GM23248 (cell line): ENCODE measurements around the gene LCNL1. TPM values are rescaled to one million over a fixed set of nuclear protein-coding genes. Genes with fewer than 3 reads are reported as not detected.

Experiments used
- DNase-seq: peaks from one replicate; pipeline ENCODE4 v3.0.0-alpha.2; 2015
- H2AFZ ChIP-seq: fragments of 200-600 bp; sonication (generic); 2 replicates; pipeline ENCODE4 v1.6.1; 2016; ENCODE audit warnings: antibody characterized with exemption
- H3F3A ChIP-seq: fragments of 200-600 bp; sonication (generic); 2 replicates; pipeline ENCODE4 v1.6.1; 2016; ENCODE audit warnings: mild to moderate bottlenecking, antibody characterized with exemption, mixed run types; ENCODE audit not compliant: insufficient read depth
- H3K27ac ChIP-seq: fragments of 200-600 bp; sonication (generic); 2 replicates; pipeline ENCODE4 v1.5.1; 2016; ENCODE audit warnings: mild to moderate bottlenecking
- H3K27me3 ChIP-seq: fragments of 200-600 bp; sonication (generic); replicated peaks from 2 replicates; pipeline ENCODE4 v1.6.1; 2016; ENCODE audit warnings: mild to moderate bottlenecking; ENCODE audit not compliant: insufficient read depth
- H3K36me3 ChIP-seq: fragments of 200-600 bp; sonication (generic); 2 replicates; pipeline ENCODE4 v1.6.1; 2016; ENCODE audit warnings: low read depth, mild to moderate bottlenecking
- H3K4me1 ChIP-seq: fragments of 200-600 bp; sonication (generic); 2 replicates; pipeline ENCODE4 v1.6.1; 2016; ENCODE audit warnings: mild to moderate bottlenecking; ENCODE audit not compliant: insufficient read depth
- H3K4me2 ChIP-seq: fragments of 200-600 bp; sonication (generic); one replicate; pipeline ENCODE4 v1.6.1; 2016; ENCODE audit warnings: mild to moderate bottlenecking; ENCODE audit not compliant: unreplicated experiment
- H3K4me3 ChIP-seq: fragments of 200-600 bp; sonication (generic); 2 replicates; pipeline ENCODE4 v1.5.1; 2016; ENCODE audit warnings: mild to moderate bottlenecking
- H3K79me2 ChIP-seq: fragments of 200-600 bp; sonication (generic); 2 replicates; pipeline ENCODE4 v1.6.1; 2016; ENCODE audit warnings: mild to moderate bottlenecking; ENCODE audit not compliant: insufficient read depth
- H3K9ac ChIP-seq: fragments of 200-600 bp; sonication (generic); 2 replicates; pipeline ENCODE4 v1.6.1; 2016; ENCODE audit warnings: mild to moderate bottlenecking
- H3K9me2 ChIP-seq: fragments of 200-600 bp; sonication (generic); 2 replicates; pipeline ENCODE4 v1.6.1; 2016; ENCODE audit warnings: mixed run types, mild to moderate bottlenecking, moderate library complexity; ENCODE audit not compliant: insufficient read depth
- H3K9me3 ChIP-seq: fragments of 200-600 bp; sonication (generic); one replicate; pipeline ENCODE4 v1.6.1; 2017; ENCODE audit warnings: low read depth
- H4K20me1 ChIP-seq: fragments of 200-600 bp; sonication (generic); 2 replicates; pipeline ENCODE4 v1.6.0; 2016; ENCODE audit not compliant: insufficient read depth
- EZH2 ChIP-seq: fragments of 200-600 bp; sonication (generic); IDR thresholded peaks from 2 replicates; pipeline ENCODE4 v1.6.1; 2018; ENCODE audit warnings: antibody characterized with exemption, mild to moderate bottlenecking; ENCODE audit not compliant: insufficient read depth, poor library complexity, severe bottlenecking
- EZH2phosphoT487 ChIP-seq: fragments of 200-600 bp; sonication (generic); IDR thresholded peaks from 2 replicates; pipeline ENCODE4 v1.6.1; 2018; ENCODE audit warnings: antibody characterized with exemption, moderate library complexity, mild to moderate bottlenecking, low read depth; ENCODE audit not compliant: insufficient read depth
- WGBS, 2 experiments: methylation state at CpG; one replicate each; pipeline ENCODE4 v1.1.6; 2015 to 2017; ENCODE audit warnings: low lambda C conversion rate in 2 of 2, low coverage in 1 of 2; ENCODE audit errors: missing lambda C conversion rate in 2 of 2; 5-methylcytosine and 5-hydroxymethylcytosine counted together
- in situ Hi-C: fragments of 300-500 bp; cut with MboI; formaldehyde crosslinking; loops from 2 replicates; pipeline ENCODE4 v1.15.0; 2020
- polyA plus RNA-seq: library from polyadenylated mRNA; unstranded; fragments of >200 nt; fragmentation: Nextera tagmentation; extraction: Ambion mirVana; gene quantifications from 2 replicates; pipeline ENCODE4 v1.2.1, GENCODE V29; 2016
- total RNA-seq: library from RNA; depleted of rRNA; stranded (reverse); fragments of >200 nt; shearing (Covaris generic); gene quantifications from 2 replicates; pipeline ENCODE4 v1.2.3, GENCODE V29; 2014

LCNL1 gene
- total and polyA plus RNA-seq, 2 experiments from 2014 or later = not detected

DNA sequence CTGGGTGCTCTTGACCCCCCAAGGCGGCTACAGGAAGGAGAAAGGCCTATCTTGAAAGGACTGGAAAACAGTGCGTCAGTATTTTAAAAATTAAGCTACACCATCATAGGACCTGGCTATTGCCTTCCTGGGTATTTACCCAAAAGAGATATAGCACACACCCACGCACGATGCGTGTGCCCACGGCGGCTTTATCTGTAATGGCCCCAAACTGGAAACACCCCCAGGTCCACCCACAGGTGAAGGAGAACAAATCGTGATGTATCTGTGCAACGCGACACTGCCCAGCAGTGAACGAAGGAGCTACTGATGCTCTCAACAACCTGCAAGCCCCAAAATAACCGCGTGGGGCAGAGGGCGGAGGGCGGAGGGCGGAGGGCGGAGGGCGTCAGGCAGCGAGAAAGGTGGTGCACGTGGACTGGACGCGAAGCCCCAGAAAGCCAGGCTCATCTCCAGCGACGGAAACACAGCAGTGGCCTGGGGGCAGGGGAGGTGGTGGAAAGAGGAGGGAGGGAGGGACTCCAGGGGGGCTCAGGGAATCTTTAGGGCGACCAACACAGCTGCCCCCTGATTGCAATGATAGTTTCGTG, 17.9 kb upstream of the LCNL1 start:
- Histone ChIP-seq H3K79me2 (no peaks in the 10 kb centered on the region), H3F3A (no peaks in the 10 kb centered on the region), H3K9ac (no peak overlapping the region), H3K36me3 (no peaks in the 10 kb centered on the region), H4K20me1 (no peaks in the 10 kb centered on the region), H3K4me2 (no peak overlapping the region), H3K9me2 (no peaks in the 10 kb centered on the region), H3K9me3 (no peaks in the 10 kb centered on the region), H3K4me1 (no peaks in the 10 kb centered on the region), H3K4me3 (no peak overlapping the region), H2AFZ (no peak overlapping the region), H3K27ac (no peak overlapping the region), H3K27me3 (no peaks in the 10 kb centered on the region)
- 80 to 83% methylated on average over 22 to 26 of the region's 26 CpGs for WGBS, 2 experiments
- no peak for TF ChIP-seq EZH2
- TF ChIP-seq EZH2phosphoT487 = no peak
- no peak for DNase-seq
- in situ Hi-C loops = no loop called here

DNA sequence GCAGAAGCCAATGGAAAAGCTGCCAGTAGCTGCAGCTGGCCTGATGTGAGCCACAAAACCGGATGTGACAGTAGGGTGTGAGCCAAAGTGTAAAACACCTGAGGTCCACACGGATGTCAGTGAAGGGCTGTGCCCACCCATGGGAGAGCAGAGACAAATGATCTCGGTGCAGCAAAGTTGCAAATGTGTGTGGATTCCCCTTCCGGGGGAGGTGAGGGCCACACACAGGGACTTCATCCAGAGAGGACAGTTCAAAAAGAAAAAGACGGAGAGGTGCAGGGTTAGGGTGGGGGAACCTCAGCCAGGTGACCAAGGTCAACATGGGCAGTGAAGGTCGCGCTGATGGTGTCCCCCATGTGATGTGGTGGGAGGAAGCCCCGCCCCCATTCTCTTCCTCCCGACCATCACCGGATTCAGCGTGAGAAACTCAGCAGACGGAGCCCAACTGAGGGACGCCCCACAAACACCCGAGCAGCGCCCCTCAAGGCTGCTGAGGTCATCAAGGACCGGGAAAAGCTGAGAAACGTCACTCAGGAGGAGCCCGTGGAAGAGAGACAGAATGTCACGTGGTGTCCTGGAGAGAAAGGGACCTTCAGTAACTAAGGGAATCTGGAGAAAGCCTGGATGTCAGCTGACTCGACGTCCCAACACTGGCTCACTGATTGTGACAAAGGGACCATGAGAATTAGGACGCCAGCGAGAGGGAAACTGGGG, 16.9 kb upstream of the LCNL1 start:
- Histone ChIP-seq H3K27me3 (no peaks in the 10 kb centered on the region), H4K20me1 (no peaks in the 10 kb centered on the region), H3K9me2 (no peaks in the 10 kb centered on the region), H3K9ac (no peak overlapping the region), H3K36me3 (no peaks in the 10 kb centered on the region), H3K4me2 (peak overlapping the region; percentile 51), H3K4me3 (no peak overlapping the region), H3K4me1 (no peaks in the 10 kb centered on the region), H2AFZ (peak overlapping the region; percentile 53; the same call in 1 of the 2 replicates), H3K27ac (no peak overlapping the region), H3K9me3 (no peaks in the 10 kb centered on the region), H3K79me2 (no peaks in the 10 kb centered on the region), H3F3A (no peaks in the 10 kb centered on the region)
- DNase-seq = peak; percentile 46
- TF ChIP-seq EZH2 = no peak
- TF ChIP-seq EZH2phosphoT487 = no peak
- WGBS, 2 experiments = 13 to 16% methylated on average over 23 of the region's 23 CpGs
- in situ Hi-C loops = no loop called here

- no peak for DNase-seq
- Histone ChIP-seq H3K4me2 (no peak overlapping the region), H2AFZ (no peak overlapping the region), H3K9ac (no peak overlapping the region), H3K79me2 (no peaks in the 10 kb centered on the region), H3K4me3 (no peak overlapping the region), H3F3A (no peaks in the 10 kb centered on the region), H3K9me3 (no peaks in the 10 kb centered on the region), H3K4me1 (no peaks in the 10 kb centered on the region), H4K20me1 (no peaks in the 10 kb centered on the region), H3K9me2 (no peaks in the 10 kb centered on the region), H3K27ac (no peak overlapping the region), H3K36me3 (no peaks in the 10 kb centered on the region), H3K27me3 (no peaks in the 10 kb centered on the region)
- 62 to 64% methylated on average over 15 to 17 of the region's 17 CpGs for WGBS, 2 experiments
- TF ChIP-seq EZH2 (no peak), EZH2phosphoT487 (no peak)
- in situ Hi-C loops = no loop called here
Measured at GRCh38 chr9:136968333-136969127, 14.3 kb upstream of the LCNL1 start.

DNA sequence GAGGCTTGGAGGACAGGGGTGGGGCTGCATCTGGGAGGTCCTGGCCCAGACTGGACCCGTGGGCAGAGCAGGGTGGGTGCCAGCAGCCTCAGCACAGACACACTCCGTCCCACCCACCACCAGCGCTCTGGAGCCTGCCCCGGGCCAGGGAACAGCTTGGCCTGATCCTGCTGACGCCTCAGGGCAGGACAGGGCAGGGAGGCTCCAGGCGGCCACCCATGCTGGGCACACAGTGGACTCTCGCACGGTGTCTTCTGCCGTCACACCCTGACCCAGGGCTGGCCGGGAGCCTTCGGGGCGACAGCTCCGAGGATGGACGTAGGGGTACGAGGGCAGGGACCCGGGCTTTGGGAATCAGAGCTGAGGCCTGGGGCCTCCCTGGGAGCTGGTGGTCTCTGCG, 13.6 kb upstream of the LCNL1 start:
- Histone ChIP-seq H3K4me1 (no peaks in the 10 kb centered on the region), H3K4me2 (no peak overlapping the region), H3K27me3 (no peaks in the 10 kb centered on the region), H3F3A (no peaks in the 10 kb centered on the region), H3K4me3 (no peak overlapping the region), H3K27ac (no peak overlapping the region), H4K20me1 (no peaks in the 10 kb centered on the region), H3K36me3 (no peaks in the 10 kb centered on the region), H3K79me2 (no peaks in the 10 kb centered on the region), H3K9me2 (no peaks in the 10 kb centered on the region), H3K9ac (no peak overlapping the region), H3K9me3 (no peaks in the 10 kb centered on the region), H2AFZ (no peak overlapping the region)
- TF ChIP-seq EZH2phosphoT487 = no peak
- TF ChIP-seq EZH2 = no peak
- 29 to 30% methylated on average over 16 to 17 of the region's 17 CpGs for WGBS, 2 experiments
- no peak for DNase-seq
- in situ Hi-C loops = no loop called here
